Uterus (tissue), 2 donors: ENCODE results near the gene CPNE7.

Experiments used
- POLR2A ChIP-seq, 2 donors: fragments of 450-650 bp; IDR thresholded peaks; one replicate each; pipeline ENCODE4 v1.6.1; 2016; ENCODE audit warnings: antibody characterized with exemption in 2 of 2, mild to moderate bottlenecking in 1 of 2, moderate library complexity in 1 of 2
- TF ChIP-seq, protein P1 (sequence below), 4 experiments: fragments of 200-600 bp in 2 of 4; fragments of 450-650 bp in 2 of 4; sonication (generic) in 2 of 4; IDR thresholded peaks; one replicate each; pipeline ENCODE4 v1.5.1; 2016 to 2019; ENCODE audit warnings: antibody characterized with exemption in 4 of 4, mild to moderate bottlenecking in 2 of 4, moderate library complexity in 1 of 4

DNA sequence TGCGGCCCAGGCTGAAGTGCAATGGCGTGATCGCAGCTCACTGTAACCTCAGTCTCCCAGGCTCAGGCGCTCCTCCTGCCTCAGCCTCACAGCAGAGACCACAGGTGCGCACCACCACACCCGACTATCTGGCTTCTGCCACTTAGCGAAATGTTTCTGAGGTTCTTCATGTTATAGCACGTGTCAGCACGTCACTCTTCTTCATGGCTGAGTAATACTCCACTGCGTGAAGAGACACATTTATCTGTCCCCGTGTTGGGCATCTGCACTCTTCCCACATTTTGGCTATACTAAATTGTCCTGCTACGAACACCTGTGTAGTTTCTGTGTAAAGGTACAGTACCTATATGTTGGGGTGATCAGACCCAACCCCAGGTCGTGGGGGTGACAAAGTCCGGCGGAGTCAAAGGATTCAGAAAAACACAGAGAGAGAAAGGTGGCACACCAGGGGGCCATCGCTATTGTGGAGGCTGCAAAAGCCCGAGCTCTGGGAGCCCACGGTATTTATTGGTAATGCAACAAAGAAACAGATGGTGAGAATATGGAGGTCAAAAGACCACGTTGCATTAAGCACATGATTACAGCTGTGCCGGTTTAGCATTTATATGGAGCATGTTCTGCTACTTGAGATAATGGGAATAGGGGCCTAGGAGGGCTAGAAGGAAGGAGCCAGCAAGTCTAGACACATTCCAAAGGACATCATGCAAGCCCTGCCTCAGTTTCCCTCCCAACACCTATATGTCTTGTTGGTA is 37.0 kb downstream of the CPNE7 start:
- TF ChIP-seq POLR2A (IDR thresholded peaks at IDR 0.05): no peak
- TF ChIP-seq, protein P1, sequence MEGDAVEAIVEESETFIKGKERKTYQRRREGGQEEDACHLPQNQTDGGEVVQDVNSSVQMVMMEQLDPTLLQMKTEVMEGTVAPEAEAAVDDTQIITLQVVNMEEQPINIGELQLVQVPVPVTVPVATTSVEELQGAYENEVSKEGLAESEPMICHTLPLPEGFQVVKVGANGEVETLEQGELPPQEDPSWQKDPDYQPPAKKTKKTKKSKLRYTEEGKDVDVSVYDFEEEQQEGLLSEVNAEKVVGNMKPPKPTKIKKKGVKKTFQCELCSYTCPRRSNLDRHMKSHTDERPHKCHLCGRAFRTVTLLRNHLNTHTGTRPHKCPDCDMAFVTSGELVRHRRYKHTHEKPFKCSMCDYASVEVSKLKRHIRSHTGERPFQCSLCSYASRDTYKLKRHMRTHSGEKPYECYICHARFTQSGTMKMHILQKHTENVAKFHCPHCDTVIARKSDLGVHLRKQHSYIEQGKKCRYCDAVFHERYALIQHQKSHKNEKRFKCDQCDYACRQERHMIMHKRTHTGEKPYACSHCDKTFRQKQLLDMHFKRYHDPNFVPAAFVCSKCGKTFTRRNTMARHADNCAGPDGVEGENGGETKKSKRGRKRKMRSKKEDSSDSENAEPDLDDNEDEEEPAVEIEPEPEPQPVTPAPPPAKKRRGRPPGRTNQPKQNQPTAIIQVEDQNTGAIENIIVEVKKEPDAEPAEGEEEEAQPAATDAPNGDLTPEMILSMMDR (IDR thresholded peaks at IDR 0.05): no peak
